ENCODE results near the gene CLEC4G.
A peak's percentile ranks its signal among the peaks of the same experiment; 100 is the strongest.

CLEC4G gene

DNA sequence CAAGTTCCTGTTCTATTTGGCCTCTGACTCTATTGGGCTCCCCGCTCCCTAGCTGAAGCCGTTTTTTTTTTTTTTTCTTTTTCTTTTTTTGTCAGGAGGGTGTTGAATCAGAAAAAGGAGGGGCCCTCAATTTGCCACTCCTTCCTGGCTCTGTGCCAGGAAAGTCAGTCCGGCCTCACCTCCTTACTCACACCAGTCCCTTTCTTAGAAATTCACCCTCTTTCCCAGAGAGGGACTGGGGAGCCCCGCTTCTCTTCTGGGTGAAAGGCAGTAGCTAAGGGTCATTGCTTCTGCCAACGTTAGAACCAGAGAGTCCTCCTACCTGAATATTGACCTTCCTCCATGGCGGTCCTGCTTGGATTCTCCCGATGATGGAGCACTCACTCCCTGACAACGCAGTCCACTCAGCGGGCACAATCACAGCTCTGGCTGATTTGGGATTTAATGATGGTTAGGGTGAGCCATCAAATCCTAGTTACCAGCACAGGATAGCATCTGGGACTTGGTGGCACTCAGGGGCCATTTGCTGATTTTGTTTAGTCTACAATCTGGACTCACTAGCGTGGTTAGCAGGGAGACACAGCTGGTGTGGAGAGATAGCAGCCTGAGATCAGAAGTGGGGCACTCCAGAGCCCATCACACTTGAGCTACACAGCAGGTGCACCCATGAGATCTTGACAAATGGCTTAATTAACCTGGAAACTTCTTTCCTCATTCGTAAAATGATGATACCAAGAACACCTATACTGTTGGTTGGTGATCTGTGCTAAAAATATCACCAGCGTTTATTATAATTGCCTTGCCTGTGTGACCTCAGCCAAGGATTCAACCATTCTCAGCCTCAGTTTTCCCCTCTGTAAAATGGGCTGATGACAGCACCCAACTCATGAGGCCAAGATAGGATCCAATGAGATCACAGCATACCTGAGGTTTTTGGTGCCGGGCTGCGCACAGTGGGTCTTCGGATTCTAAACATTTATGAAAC lies 32.2 kb downstream of the CLEC4G start:
- TF ChIP-seq NFIC (IDR thresholded peaks at IDR 0.05), result peak; percentile 70
- TF ChIP-seq, protein P1, sequence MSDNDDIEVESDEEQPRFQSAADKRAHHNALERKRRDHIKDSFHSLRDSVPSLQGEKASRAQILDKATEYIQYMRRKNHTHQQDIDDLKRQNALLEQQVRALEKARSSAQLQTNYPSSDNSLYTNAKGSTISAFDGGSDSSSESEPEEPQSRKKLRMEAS (IDR thresholded peaks at IDR 0.05), result no peak
- TF ChIP-seq, protein P2, sequence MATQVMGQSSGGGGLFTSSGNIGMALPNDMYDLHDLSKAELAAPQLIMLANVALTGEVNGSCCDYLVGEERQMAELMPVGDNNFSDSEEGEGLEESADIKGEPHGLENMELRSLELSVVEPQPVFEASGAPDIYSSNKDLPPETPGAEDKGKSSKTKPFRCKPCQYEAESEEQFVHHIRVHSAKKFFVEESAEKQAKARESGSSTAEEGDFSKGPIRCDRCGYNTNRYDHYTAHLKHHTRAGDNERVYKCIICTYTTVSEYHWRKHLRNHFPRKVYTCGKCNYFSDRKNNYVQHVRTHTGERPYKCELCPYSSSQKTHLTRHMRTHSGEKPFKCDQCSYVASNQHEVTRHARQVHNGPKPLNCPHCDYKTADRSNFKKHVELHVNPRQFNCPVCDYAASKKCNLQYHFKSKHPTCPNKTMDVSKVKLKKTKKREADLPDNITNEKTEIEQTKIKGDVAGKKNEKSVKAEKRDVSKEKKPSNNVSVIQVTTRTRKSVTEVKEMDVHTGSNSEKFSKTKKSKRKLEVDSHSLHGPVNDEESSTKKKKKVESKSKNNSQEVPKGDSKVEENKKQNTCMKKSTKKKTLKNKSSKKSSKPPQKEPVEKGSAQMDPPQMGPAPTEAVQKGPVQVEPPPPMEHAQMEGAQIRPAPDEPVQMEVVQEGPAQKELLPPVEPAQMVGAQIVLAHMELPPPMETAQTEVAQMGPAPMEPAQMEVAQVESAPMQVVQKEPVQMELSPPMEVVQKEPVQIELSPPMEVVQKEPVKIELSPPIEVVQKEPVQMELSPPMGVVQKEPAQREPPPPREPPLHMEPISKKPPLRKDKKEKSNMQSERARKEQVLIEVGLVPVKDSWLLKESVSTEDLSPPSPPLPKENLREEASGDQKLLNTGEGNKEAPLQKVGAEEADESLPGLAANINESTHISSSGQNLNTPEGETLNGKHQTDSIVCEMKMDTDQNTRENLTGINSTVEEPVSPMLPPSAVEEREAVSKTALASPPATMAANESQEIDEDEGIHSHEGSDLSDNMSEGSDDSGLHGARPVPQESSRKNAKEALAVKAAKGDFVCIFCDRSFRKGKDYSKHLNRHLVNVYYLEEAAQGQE (IDR thresholded peaks at IDR 0.05; ENCODE audit: low read depth), result no peak

DNA sequence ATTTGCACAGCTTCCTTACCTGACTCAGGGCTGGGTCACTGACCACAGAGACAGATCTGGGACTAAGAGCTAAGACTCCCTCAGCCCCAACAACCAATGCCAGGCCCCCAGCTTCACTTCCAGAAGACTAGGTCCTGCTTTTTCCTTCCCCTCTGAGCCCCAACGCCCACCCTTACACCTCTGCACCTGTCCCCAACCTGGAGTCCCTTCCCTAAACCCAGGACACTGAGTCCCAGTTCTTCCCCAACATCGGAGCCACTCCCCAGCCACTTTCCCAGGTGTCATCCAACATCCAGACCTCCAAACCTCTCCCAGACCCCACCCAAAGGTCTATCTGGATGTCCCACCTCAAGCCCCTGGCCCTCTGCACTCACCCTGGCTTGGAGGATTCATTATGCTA lies 32.9 kb downstream of the CLEC4G start:
- TF ChIP-seq TCF12 (IDR thresholded peaks at IDR 0.05; ENCODE audit: low read depth) (no peak), TAF1 (IDR thresholded peaks at IDR 0.05; ENCODE audit: low read depth) (no peak), CEBPB (IDR thresholded peaks at IDR 0.05) (no peak), TEAD4 (IDR thresholded peaks at IDR 0.05) (no peak), CREB1 (IDR thresholded peaks at IDR 0.05; ENCODE audit: low read depth) (no peak), EP300 (IDR thresholded peaks at IDR 0.05; ENCODE audit: borderline replicate concordance) (no peak), ZBTB7A (IDR thresholded peaks at IDR 0.05; ENCODE audit: low read depth) (no peak), YY1 (IDR thresholded peaks at IDR 0.05; ENCODE audit: low read depth) (no peak), FOXM1 (IDR thresholded peaks at IDR 0.05; ENCODE audit: borderline replicate concordance, low read depth) (no peak), RAD21 (IDR thresholded peaks at IDR 0.05; ENCODE audit: low read depth) (no peak)
- TF ChIP-seq, protein P2 (IDR thresholded peaks at IDR 0.05; ENCODE audit: low read depth), result no peak
- TF ChIP-seq, protein P1 (IDR thresholded peaks at IDR 0.05), result no peak
- TF ChIP-seq, protein P3, sequence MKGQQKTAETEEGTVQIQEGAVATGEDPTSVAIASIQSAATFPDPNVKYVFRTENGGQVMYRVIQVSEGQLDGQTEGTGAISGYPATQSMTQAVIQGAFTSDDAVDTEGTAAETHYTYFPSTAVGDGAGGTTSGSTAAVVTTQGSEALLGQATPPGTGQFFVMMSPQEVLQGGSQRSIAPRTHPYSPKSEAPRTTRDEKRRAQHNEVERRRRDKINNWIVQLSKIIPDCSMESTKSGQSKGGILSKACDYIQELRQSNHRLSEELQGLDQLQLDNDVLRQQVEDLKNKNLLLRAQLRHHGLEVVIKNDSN (IDR thresholded peaks at IDR 0.05), result no peak

DNA sequence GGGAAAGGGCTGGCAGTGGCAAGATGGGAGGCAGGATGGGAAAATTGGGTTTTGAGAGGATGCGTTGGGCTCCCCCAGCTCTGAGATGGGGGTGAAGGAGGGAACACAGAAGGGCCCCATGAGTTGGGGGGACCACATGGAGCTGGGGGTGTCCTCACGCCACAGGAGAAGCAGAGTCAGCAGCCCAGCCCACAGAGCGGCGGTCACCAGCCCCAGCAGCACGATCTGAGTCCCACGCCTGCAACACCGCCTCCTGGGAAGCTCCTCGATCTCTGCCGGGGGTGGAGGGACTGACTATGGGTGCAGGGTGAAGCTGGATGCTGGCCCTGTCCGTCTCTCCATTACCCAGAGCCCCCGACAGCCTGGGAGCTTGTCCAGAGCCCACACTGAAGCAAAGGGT lies 33.3 kb downstream of the CLEC4G start:
- TF ChIP-seq RAD21 (IDR thresholded peaks at IDR 0.05; ENCODE audit: low read depth) (no peak), ZBTB7A (IDR thresholded peaks at IDR 0.05; ENCODE audit: low read depth) (no peak), TEAD4 (IDR thresholded peaks at IDR 0.05) (no peak), FOXM1 (IDR thresholded peaks at IDR 0.05; ENCODE audit: borderline replicate concordance, low read depth) (no peak), EP300 (IDR thresholded peaks at IDR 0.05; ENCODE audit: borderline replicate concordance) (no peak), TCF12 (IDR thresholded peaks at IDR 0.05; ENCODE audit: low read depth) (no peak), NFIC (IDR thresholded peaks at IDR 0.05) (no peak), YY1 (IDR thresholded peaks at IDR 0.05; ENCODE audit: low read depth) (no peak), EGR1 (IDR thresholded peaks at IDR 0.05) (no peak)
- TF ChIP-seq, protein P3 (IDR thresholded peaks at IDR 0.05), result no peak
- TF ChIP-seq, protein P2 (IDR thresholded peaks at IDR 0.05; ENCODE audit: low read depth), result no peak

DNA sequence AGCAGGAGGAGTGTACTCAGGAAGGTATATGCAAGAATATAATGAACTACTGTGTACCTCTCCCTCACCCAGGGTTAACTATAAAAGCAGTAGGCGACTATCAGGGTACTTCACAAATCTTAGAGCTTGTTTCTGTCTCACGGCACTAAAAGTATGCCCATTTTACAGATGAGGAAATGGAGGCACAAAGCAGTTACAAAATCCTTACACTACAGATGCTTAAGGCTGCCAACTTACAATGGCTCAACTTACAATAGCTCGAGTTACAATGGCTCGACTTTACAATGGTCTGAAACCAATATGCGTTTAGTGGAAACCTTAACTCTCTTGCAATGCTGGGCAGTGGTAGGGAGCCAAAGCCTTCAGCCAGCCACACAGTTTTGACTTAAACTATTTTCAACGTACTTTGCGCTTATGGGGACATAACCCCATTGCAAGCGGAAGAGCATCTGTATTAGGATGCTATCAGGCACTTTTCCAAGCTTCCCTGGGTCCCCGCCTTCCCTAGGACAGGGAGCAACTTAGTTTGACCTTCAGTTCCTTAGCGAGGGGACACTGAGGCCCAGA lies 34.1 kb downstream of the CLEC4G start:
- TF ChIP-seq EGR1 (IDR thresholded peaks at IDR 0.05) (no peak), RAD21 (IDR thresholded peaks at IDR 0.05; ENCODE audit: low read depth) (no peak), YY1 (IDR thresholded peaks at IDR 0.05; ENCODE audit: low read depth) (no peak), NFIC (IDR thresholded peaks at IDR 0.05) (no peak), CREB1 (IDR thresholded peaks at IDR 0.05; ENCODE audit: low read depth) (no peak), TCF12 (IDR thresholded peaks at IDR 0.05; ENCODE audit: low read depth) (no peak), FOXM1 (IDR thresholded peaks at IDR 0.05; ENCODE audit: borderline replicate concordance, low read depth) (no peak), CEBPB (IDR thresholded peaks at IDR 0.05) (no peak), TAF1 (IDR thresholded peaks at IDR 0.05; ENCODE audit: low read depth) (no peak)
- TF ChIP-seq, protein P1 (IDR thresholded peaks at IDR 0.05), result no peak

All from Ishikawa (cell line).